MCF 10A (cell line): Measurements from ENCODE around the gene SQOR. TPM values are rescaled to one million over a fixed set of nuclear protein-coding genes. Genes with fewer than 3 reads are reported as not detected.

Experiments
- BruUV-seq: library from RNA; stranded (reverse); fragments of 400-500 nt; replicated peaks from 2 replicates; lab custom pipeline; 2021; lab: Mats Ljungman, UMichigan
- CTCF ChIA-PET: fragments of 300-600 bp; sonication (Branson Sonifier 250); formaldehyde crosslinking; extraction: SDS; loops from one replicate; lab custom pipeline; 2021; ENCODE audit warnings: antibody characterized with exemption, inconsistent platforms; lab: Yijun Ruan, JAX
- POLR2A ChIA-PET: fragments of 300-600, 350-650 bp; sonication (Branson Sonifier 250); formaldehyde crosslinking; extraction: SDS; loops from one replicate; lab custom pipeline; 2020; ENCODE audit warnings: antibody characterized with exemption, inconsistent platforms; lab: Yijun Ruan, JAX
- DNase-seq: peaks from one replicate; pipeline ENCODE4 v3.0.0-alpha.2; 2018; ENCODE audit not compliant: unreplicated experiment
- H3K27ac Mint-ChIP-seq: one replicate; pipeline ENCODE4 v1.8.0; 2022; ENCODE audit warnings: mild to moderate bottlenecking, low read depth, mixed read lengths; ENCODE audit not compliant: unreplicated experiment
- H3K27me3 Mint-ChIP-seq: one replicate; pipeline ENCODE4 v1.8.0; 2022; ENCODE audit warnings: mixed read lengths; ENCODE audit not compliant: insufficient read depth, unreplicated experiment
- H3K36me3 Mint-ChIP-seq: one replicate; pipeline ENCODE4 v1.8.0; 2022; ENCODE audit warnings: mild to moderate bottlenecking, moderate library complexity, mixed read lengths; ENCODE audit not compliant: insufficient read depth, unreplicated experiment
- H3K4me1 Mint-ChIP-seq: one replicate; pipeline ENCODE4 v1.8.0; 2022; ENCODE audit warnings: mixed read lengths; ENCODE audit not compliant: insufficient read depth, unreplicated experiment
- H3K4me3 Mint-ChIP-seq: one replicate; pipeline ENCODE4 v1.8.0; 2022; ENCODE audit warnings: mild to moderate bottlenecking, moderate library complexity, mixed read lengths; ENCODE audit not compliant: unreplicated experiment
- H3K9me3 Mint-ChIP-seq: one replicate; pipeline ENCODE4 v1.8.0; 2022; ENCODE audit warnings: mixed read lengths; ENCODE audit not compliant: unreplicated experiment
- CTCF ChIP-seq: fragments of 200-600 bp; IDR thresholded peaks from one replicate; pipeline ENCODE4 v1.8.0; 2022; ENCODE audit warnings: antibody characterized with exemption, mild to moderate bottlenecking; ENCODE audit not compliant: unreplicated experiment
- intact Hi-C: fragments of 100-400 bp; cut with micrococcal nuclease; formaldehyde crosslinking; loops from 2 replicates; pipeline ENCODE4 v1.14.1; 2022
- total RNA-seq: library from RNA; stranded (reverse); gene quantifications from 2 replicates; pipeline ENCODE4 v1.2.3, GENCODE V29; 2022

SQOR gene
- total RNA-seq, 1 experiment from 2014 or later: 75.0 TPM

DNA sequence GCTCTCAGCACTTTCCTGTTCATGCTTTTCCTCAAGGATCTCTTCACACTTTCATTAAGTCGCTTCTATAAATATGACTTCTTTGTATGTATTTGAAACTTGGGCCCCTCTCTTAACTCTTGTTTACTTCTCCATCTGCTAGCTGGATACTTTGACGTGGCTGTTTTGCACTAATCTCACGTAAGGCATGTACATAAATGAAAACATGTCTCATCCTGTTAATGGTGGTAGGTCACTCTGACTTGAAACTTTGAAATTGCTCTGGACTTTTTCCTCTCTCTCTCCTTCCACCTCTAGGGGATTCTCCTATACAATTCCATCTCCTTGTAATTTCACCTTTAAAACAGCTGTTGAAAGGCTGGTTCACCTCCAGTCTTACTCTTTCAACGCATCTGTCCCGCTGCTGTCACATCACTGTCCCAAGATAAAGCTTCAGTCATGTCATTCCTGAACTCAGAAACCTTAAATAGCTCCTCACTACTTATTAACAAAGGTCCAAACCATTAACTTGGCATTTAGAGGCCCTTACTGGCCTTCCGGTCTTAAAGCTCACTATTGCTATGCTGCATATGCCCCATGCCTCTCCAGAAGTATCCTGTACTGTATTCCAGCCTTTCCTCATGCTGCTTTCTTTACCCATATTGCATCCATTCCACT lies 46.5 kb upstream of the SQOR start:
- no TSS peak for BruUV-seq
- H3K27ac Mint-ChIP-seq: peak overlapping the region; percentile 100
- intact Hi-C loops: no loop called here
- no peak for TF ChIP-seq CTCF
- H3K4me3 Mint-ChIP-seq: peak overlapping the region; percentile 73
- POLR2A ChIA-PET: interaction anchor here (0.7 to 4.1 kb wide), 32 partner anchors 9 to 1301 kb away, joined by 3 to 51 read pairs (median 4); partner anchors contain the start of gene SQOR
- peaks cover 16% of the 10 kb centered on the region for H3K4me1 Mint-ChIP-seq
- CTCF ChIA-PET: interaction anchor here (0.6 to 4.8 kb wide), 15 partner anchors 9 to 425 kb away, joined by 3 to 35 read pairs (median 4); partner anchors contain the start of gene SQOR
- no peaks in the 10 kb centered on the region for H3K9me3 Mint-ChIP-seq
- H3K36me3 Mint-ChIP-seq: peaks cover 14% of the 10 kb centered on the region
- no peaks in the 10 kb centered on the region for H3K27me3 Mint-ChIP-seq
- DNase-seq: peak; percentile 16

DNA sequence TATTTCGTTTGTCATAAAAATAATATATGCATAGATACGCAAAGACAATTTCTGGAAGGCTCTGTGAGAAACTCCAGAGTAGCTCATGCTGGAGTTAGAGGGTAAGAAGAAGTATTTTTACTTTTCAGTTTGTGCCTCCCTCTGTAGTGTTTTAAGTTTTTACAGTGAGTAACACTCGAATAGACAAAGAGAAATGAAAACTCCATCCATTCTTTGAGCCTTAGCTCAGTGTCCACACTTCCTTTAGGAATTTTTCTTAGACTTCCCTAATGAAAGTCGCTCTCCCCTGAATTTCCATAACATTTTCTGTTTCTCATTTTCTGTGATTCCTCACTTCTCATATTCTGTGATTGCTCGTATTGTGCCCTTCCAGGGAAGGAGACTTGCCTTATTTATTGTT lies 45.6 kb upstream of the SQOR start:
- ChIA-PET CTCF (interaction anchor here (0.8 to 4.8 kb wide), 8 partner anchors 22 to 131 kb away, joined by 3 to 35 read pairs (median 6); partner anchors contain the start of gene SQOR), POLR2A (interaction anchor here (0.9 to 4.1 kb wide), 9 partner anchors 14 to 187 kb away, joined by 3 to 29 read pairs (median 15); partner anchors contain the start of gene SQOR)
- Mint-ChIP-seq H3K36me3 (peaks cover 20% of the 10 kb centered on the region), H3K27ac (no peak overlapping the region), H3K4me3 (peak overlapping the region; percentile 73), H3K4me1 (peaks cover 16% of the 10 kb centered on the region), H3K9me3 (no peaks in the 10 kb centered on the region), H3K27me3 (no peaks in the 10 kb centered on the region)
- DNase-seq: no peak
- intact Hi-C loops: no loop called here
- no TSS peak for BruUV-seq
- TF ChIP-seq CTCF: no peak

GRCh38 chr15:45594319-45594718 lies 40.5 kb upstream of the SQOR start:
- ChIA-PET POLR2A (interaction anchor here (0.9 to 1.2 kb wide), 4 partner anchors 40 to 315 kb away, joined by 3 to 4 read pairs (median 3); no protein-coding TSS in a partner anchor), CTCF (interaction anchor here (1.0 to 2.6 kb wide), 8 partner anchors 10 to 165 kb away, joined by 3 to 13 read pairs (median 5); no protein-coding TSS in a partner anchor)
- intact Hi-C loops: no loop called here

More at GRCh38 chr15:45594319-45594718, 40.5 kb upstream of the SQOR start:
- Mint-ChIP-seq H3K9me3 (no peaks in the 10 kb centered on the region), H3K36me3 (peaks cover 15% of the 10 kb centered on the region), H3K27me3 (no peaks in the 10 kb centered on the region), H3K27ac (no peak overlapping the region), H3K4me1 (peaks cover 4% of the 10 kb centered on the region), H3K4me3 (no peak overlapping the region)
- BruUV-seq: no TSS peak
- no peak for DNase-seq
- TF ChIP-seq CTCF: no peak
